CD14-positive monocyte (primary cell): ENCODE results near the gene KCNE3. TPM values are rescaled to one million over a fixed set of nuclear protein-coding genes. Genes with fewer than 3 reads are reported as not detected.

Source experiments
- DNase-seq, 3 donors: peaks; one replicate each; pipeline ENCODE4 v3.0.0-alpha.2; 2011 to 2022
- H2AFZ ChIP-seq: 2 replicates; pipeline ENCODE4 v1.6.0; 2012; ENCODE audit warnings: mild to moderate bottlenecking, low read depth, low read length, inconsistent platforms; ENCODE audit not compliant: insufficient read depth, poor library complexity, severe bottlenecking
- H3K27ac ChIP-seq, 2 donors: 1 replicate in 1 of 2; 2 replicates in 1 of 2; pipeline ENCODE4 v1.5.1; 2012 to 2013; ENCODE audit warnings: low read length in 2 of 2, control low read depth in 1 of 2, inconsistent platforms in 1 of 2, low read depth in 1 of 2, mild to moderate bottlenecking in 1 of 2
- H3K27me3 ChIP-seq, 2 donors: one replicate each; pipeline versions ENCODE4 v1.6.0 to v1.6.1; 2011 to 2013; ENCODE audit warnings: low read length in 2 of 2; ENCODE audit not compliant: control insufficient read depth in 2 of 2, insufficient read depth in 2 of 2
- H3K36me3 ChIP-seq, 2 donors: replicated peaks in 1 of 2; 1 replicate in 1 of 2; 2 replicates in 1 of 2; pipeline versions ENCODE4 v1.5.1 to v1.6.1; 2012 to 2013; ENCODE audit warnings: low read length in 2 of 2, control low read depth in 1 of 2, inconsistent platforms in 1 of 2, mild to moderate bottlenecking in 1 of 2; ENCODE audit not compliant: insufficient read depth in 2 of 2, control insufficient read depth in 1 of 2
- H3K4me1 ChIP-seq, 2 donors: 1 replicate in 1 of 2; 2 replicates in 1 of 2; pipeline versions ENCODE4 v1.5.1 to v1.6.1; 2012 to 2013; ENCODE audit warnings: low read length in 2 of 2, control low read depth in 1 of 2, inconsistent platforms in 1 of 2, mild to moderate bottlenecking in 1 of 2, moderate library complexity in 1 of 2; ENCODE audit not compliant: insufficient read depth in 2 of 2, control insufficient read depth in 1 of 2
- H3K4me2 ChIP-seq: replicated peaks from 2 replicates; pipeline ENCODE3; 2012; ENCODE audit warnings: low read length, moderate library complexity, mild to moderate bottlenecking; ENCODE audit not compliant: poor library complexity, severe bottlenecking; ENCODE audit errors: extremely low read depth
- H3K4me3 ChIP-seq, 3 experiments: fragments of 200-600 bp in 1 of 3; sonication (generic) in 1 of 3; replicated peaks in 1 of 3; 1 replicate in 2 of 3; 2 replicates in 1 of 3; pipeline ENCODE4 v1.5.1; 2011 to 2013; ENCODE audit warnings: low read length in 3 of 3, mild to moderate bottlenecking in 3 of 3, control low read depth in 2 of 3, low read depth in 2 of 3, inconsistent platforms in 1 of 3, moderate library complexity in 1 of 3
- H3K79me2 ChIP-seq: 2 replicates; pipeline ENCODE4 v1.6.0; 2012; ENCODE audit warnings: mild to moderate bottlenecking, control low read depth, inconsistent platforms, low read length, moderate library complexity; ENCODE audit not compliant: insufficient read depth
- H3K9ac ChIP-seq: 2 replicates; pipeline ENCODE4 v1.6.0; 2017; ENCODE audit warnings: low read length, mild to moderate bottlenecking; ENCODE audit not compliant: insufficient read depth, poor library complexity, severe bottlenecking
- H3K9me3 ChIP-seq, 2 donors: replicated peaks in 1 of 2; 1 replicate in 1 of 2; 2 replicates in 1 of 2; pipeline versions ENCODE4 v1.5.1 to v1.6.1; 2012 to 2013; ENCODE audit warnings: low read length in 2 of 2, control low read depth in 1 of 2; ENCODE audit not compliant: control insufficient read depth in 1 of 2, insufficient read depth in 1 of 2
- H4K20me1 ChIP-seq: 2 replicates; pipeline ENCODE4 v1.6.0; 2012; ENCODE audit warnings: mild to moderate bottlenecking, low read length, control low read depth, moderate library complexity; ENCODE audit not compliant: insufficient read depth
- H3K27ac Mint-ChIP-seq, 7 donors: one replicate each; pipeline ENCODE4 v1.8.0; 2020; ENCODE audit warnings: mild to moderate bottlenecking in 7 of 7, mixed read lengths in 7 of 7, moderate library complexity in 6 of 7, inconsistent platforms in 2 of 7
- H3K27me3 Mint-ChIP-seq, 3 donors: one replicate each; pipeline ENCODE4 v1.8.0; 2021 to 2022; ENCODE audit warnings: low read depth in 3 of 3, mild to moderate bottlenecking in 3 of 3, mixed read lengths in 3 of 3, moderate library complexity in 3 of 3, inconsistent platforms in 1 of 3
- H3K36me3 Mint-ChIP-seq, 2 donors: one replicate each; pipeline ENCODE4 v1.8.0; 2020; ENCODE audit warnings: mixed read lengths in 2 of 2, inconsistent platforms in 1 of 2, mild to moderate bottlenecking in 1 of 2
- H3K4me1 Mint-ChIP-seq: one replicate; pipeline ENCODE4 v1.8.0; 2020; ENCODE audit warnings: mild to moderate bottlenecking, mixed read lengths
- H3K4me3 Mint-ChIP-seq, 2 donors: one replicate each; pipeline ENCODE4 v1.8.0; 2020; ENCODE audit warnings: mild to moderate bottlenecking in 2 of 2, mixed read lengths in 2 of 2, moderate library complexity in 1 of 2
- H3K9me3 Mint-ChIP-seq, 7 donors: one replicate each; pipeline ENCODE4 v1.8.0; 2020 to 2022; ENCODE audit warnings: mixed read lengths in 7 of 7, mild to moderate bottlenecking in 6 of 7, moderate library complexity in 6 of 7, inconsistent platforms in 2 of 7
- CTCF ChIP-seq: fragments of 200-600 bp; IDR thresholded peaks from one replicate; pipeline ENCODE4 v1.8.0; 2022; ENCODE audit warnings: antibody characterized with exemption, mild to moderate bottlenecking
- WGBS: methylation state at CpG from one replicate; pipeline ENCODE4 v1.1.5; 2013; ENCODE audit warnings: missing lambda C conversion rate; ENCODE audit not compliant: insufficient coverage; 5-methylcytosine and 5-hydroxymethylcytosine counted together
- intact Hi-C, 2 donors: fragments of 100-400 bp; cut with micrococcal nuclease; formaldehyde crosslinking; loops; one replicate each; pipeline versions ENCODE4 v1.15.0 to v1.15.1; 2023
- polyA plus RNA-seq, 3 donors: library from polyadenylated mRNA; depleted of rRNA in 1 of 3; unstranded in 2 of 3; stranded (reverse) in 1 of 3; fragments of 300-500 nt in 2 of 3; fragments of >200 nt in 1 of 3; fragmentation: Illumina TruSeq in 2 of 3; gene quantifications; 1 replicate in 2 of 3; 2 replicates in 1 of 3; pipeline ENCODE4 v1.2.3, GENCODE V29; 2012 to 2021

Gene KCNE3
- polyA plus RNA-seq, 3 donors: 29.9 to 76.6 (median 41.0) TPM

GRCh38 chr11:74443071-74443864 is 24.1 kb downstream of the KCNE3 start:
- H3K4me3 ChIP-seq: no peak overlapping the region
- TF ChIP-seq CTCF: no peak
- no peaks in the 10 kb centered on the region for H3K4me1 ChIP-seq
- Mint-ChIP-seq H3K27ac (no peak overlapping the region), H3K9me3 (peaks cover 4 to 12% (median 7%) of the 10 kb centered on the region in 7 donors), H3K36me3 (no peaks in the 10 kb centered on the region), H3K4me1 (peaks cover 6% of the 10 kb centered on the region), H3K27me3 (peaks cover 1 to 10% (median 4%) of the 10 kb centered on the region in 3 donors), H3K4me3 (no peak overlapping the region)
- H3K4me2 ChIP-seq: no peak overlapping the region
- no peak overlapping the region for H3K27ac ChIP-seq
- no peaks in the 10 kb centered on the region for H4K20me1 ChIP-seq
- WGBS: 97% methylated on average over 4 of the region's 8 CpGs
- no peak overlapping the region for H3K9ac ChIP-seq
- peaks cover 4 to 6% of the 10 kb centered on the region in 2 donors for H3K9me3 ChIP-seq
- no peak for DNase-seq
- H2AFZ ChIP-seq: no peak overlapping the region
- H3K36me3 ChIP-seq: no peaks in the 10 kb centered on the region
- intact Hi-C loops: loop anchor here in 1 of 2 donors (10.0 kb wide), 1 partner anchor 188 kb away; no protein-coding TSS in a partner anchor
- H3K79me2 ChIP-seq: no peaks in the 10 kb centered on the region
- no peaks in the 10 kb centered on the region for H3K27me3 ChIP-seq

- no peak overlapping the region for H2AFZ ChIP-seq
- H4K20me1 ChIP-seq: no peaks in the 10 kb centered on the region
- H3K4me3 Mint-ChIP-seq: no peak overlapping the region
- intact Hi-C loops: loop anchor here in 1 of 2 donors (10.0 kb wide), 1 partner anchor 188 kb away; no protein-coding TSS in a partner anchor
- no peaks in the 10 kb centered on the region for H3K4me1 ChIP-seq
- H3K4me1 Mint-ChIP-seq: peaks cover 6% of the 10 kb centered on the region
- no peaks in the 10 kb centered on the region for H3K36me3 Mint-ChIP-seq
- no peaks in the 10 kb centered on the region for H3K79me2 ChIP-seq
- peaks cover 1 to 10% (median 4%) of the 10 kb centered on the region in 3 donors for H3K27me3 Mint-ChIP-seq
- H3K4me3 ChIP-seq: no peak overlapping the region
- no CpG with 5 or more reads among the region's 3 CpGs for WGBS
- no peak overlapping the region for H3K27ac Mint-ChIP-seq
- H3K9me3 Mint-ChIP-seq: peaks cover 4 to 12% (median 7%) of the 10 kb centered on the region in 7 donors
- no peak overlapping the region for H3K4me2 ChIP-seq
- H3K9me3 ChIP-seq: peaks cover 4 to 6% of the 10 kb centered on the region in 2 donors
- no peaks in the 10 kb centered on the region for H3K27me3 ChIP-seq
- no peak for TF ChIP-seq CTCF
- H3K27ac ChIP-seq: no peak overlapping the region
- H3K9ac ChIP-seq: no peak overlapping the region
- H3K36me3 ChIP-seq: no peaks in the 10 kb centered on the region
- no peak for DNase-seq
These were observed 24.7 kb downstream of the KCNE3 start for GRCh38 chr11:74442636-74443035.
